ENCODE data around the gene ARF6.
"Not testable (repeated sequence)": the region's sequence is repeated elsewhere in the genome, so short reads cannot be mapped to it uniquely, and the experiment has no call there.

ARF6 gene

GRCh38 chr14:49907186-49907585 is 14.3 kb downstream of the ARF6 start:
- DNase-seq (ENCODE audit: low spot score) = no peak

GRCh38 chr14:49908433-49908782 is 15.5 kb downstream of the ARF6 start:
- no peak for DNase-seq (ENCODE audit: low spot score)

- no peak for DNase-seq (ENCODE audit: low spot score)
Measured at GRCh38 chr14:49909016-49909415, 16.1 kb downstream of the ARF6 start.

GRCh38 chr14:49915085-49915484 is 22.2 kb downstream of the ARF6 start:
- DNase-seq (ENCODE audit: low spot score) = no peak

- no peak for DNase-seq (ENCODE audit: low spot score)
Measured at GRCh38 chr14:49918706-49919105, 25.8 kb downstream of the ARF6 start.

- DNase-seq (ENCODE audit: low spot score) = no peak
Measured at GRCh38 chr14:49919825-49920659, 27.2 kb downstream of the ARF6 start.

GRCh38 chr14:49920935-49921334 is 28.1 kb downstream of the ARF6 start:
- no peak for DNase-seq (ENCODE audit: low spot score)

GRCh38 chr14:49921401-49921800 is 28.5 kb downstream of the ARF6 start:
- DNase-seq (ENCODE audit: low spot score) = no peak

GRCh38 chr14:49923442-49923841 is 30.6 kb downstream of the ARF6 start:
- no peak for DNase-seq (ENCODE audit: low spot score)

- DNase-seq (ENCODE audit: low spot score) = no peak
Measured at GRCh38 chr14:49923881-49924280, 31.0 kb downstream of the ARF6 start.

GRCh38 chr14:49924852-49925251 is 32.0 kb downstream of the ARF6 start:
- DNase-seq (ENCODE audit: low spot score) = no peak

- DNase-seq (ENCODE audit: low spot score) = no peak
Measured at GRCh38 chr14:49926803-49927202, 33.9 kb downstream of the ARF6 start.

- DNase-seq (ENCODE audit: low spot score) = no peak
Measured at GRCh38 chr14:49928015-49928414, 35.1 kb downstream of the ARF6 start.

- DNase-seq (ENCODE audit: low spot score) = no peak
Measured at GRCh38 chr14:49930720-49931119, 37.8 kb downstream of the ARF6 start.

GRCh38 chr14:49931523-49931922 is 38.6 kb downstream of the ARF6 start:
- DNase-seq (ENCODE audit: low spot score) = no peak

- DNase-seq (ENCODE audit: low spot score) = no peak
Measured at GRCh38 chr14:49933128-49933527, 40.2 kb downstream of the ARF6 start.

GRCh38 chr14:49933704-49934103 is 40.8 kb downstream of the ARF6 start:
- no peak for DNase-seq (ENCODE audit: low spot score)

GRCh38 chr14:49934646-49935045 is 41.8 kb downstream of the ARF6 start:
- DNase-seq (ENCODE audit: low spot score) = no peak

- no peak for DNase-seq (ENCODE audit: low spot score)
Measured at GRCh38 chr14:49935526-49935925, 42.6 kb downstream of the ARF6 start.

- DNase-seq (ENCODE audit: low spot score) = not testable (repeated sequence)
Measured at GRCh38 chr14:49936246-49936645, 43.4 kb downstream of the ARF6 start.

GRCh38 chr14:49936882-49937281 is 44.0 kb downstream of the ARF6 start:
- DNase-seq (ENCODE audit: low spot score) = not testable (repeated sequence)

GRCh38 chr14:49939215-49939614 is 46.3 kb downstream of the ARF6 start:
- DNase-seq (ENCODE audit: low spot score) = not testable (repeated sequence)

- DNase-seq (ENCODE audit: low spot score) = no peak
Measured at GRCh38 chr14:49939884-49940510, 47.1 kb downstream of the ARF6 start.

Data from CD4-positive, alpha-beta T cell treated with Interleukin-6 at 100 ng/mL for 8 hours (primary cell).